ENCODE measurements around the gene NPM1. TPM values are rescaled to one million over a fixed set of nuclear protein-coding genes. Genes with fewer than 3 reads are reported as not detected.
A peak's percentile ranks its signal among the peaks of the same experiment; 100 is the strongest.
"Not testable (repeated sequence)": the region's sequence is repeated elsewhere in the genome, so short reads cannot be mapped to it uniquely, and the experiment has no call there.

Gene NPM1
- total RNA-seq, 2 donors from 2014 or later: 1,349 to 2,333 TPM

DNA sequence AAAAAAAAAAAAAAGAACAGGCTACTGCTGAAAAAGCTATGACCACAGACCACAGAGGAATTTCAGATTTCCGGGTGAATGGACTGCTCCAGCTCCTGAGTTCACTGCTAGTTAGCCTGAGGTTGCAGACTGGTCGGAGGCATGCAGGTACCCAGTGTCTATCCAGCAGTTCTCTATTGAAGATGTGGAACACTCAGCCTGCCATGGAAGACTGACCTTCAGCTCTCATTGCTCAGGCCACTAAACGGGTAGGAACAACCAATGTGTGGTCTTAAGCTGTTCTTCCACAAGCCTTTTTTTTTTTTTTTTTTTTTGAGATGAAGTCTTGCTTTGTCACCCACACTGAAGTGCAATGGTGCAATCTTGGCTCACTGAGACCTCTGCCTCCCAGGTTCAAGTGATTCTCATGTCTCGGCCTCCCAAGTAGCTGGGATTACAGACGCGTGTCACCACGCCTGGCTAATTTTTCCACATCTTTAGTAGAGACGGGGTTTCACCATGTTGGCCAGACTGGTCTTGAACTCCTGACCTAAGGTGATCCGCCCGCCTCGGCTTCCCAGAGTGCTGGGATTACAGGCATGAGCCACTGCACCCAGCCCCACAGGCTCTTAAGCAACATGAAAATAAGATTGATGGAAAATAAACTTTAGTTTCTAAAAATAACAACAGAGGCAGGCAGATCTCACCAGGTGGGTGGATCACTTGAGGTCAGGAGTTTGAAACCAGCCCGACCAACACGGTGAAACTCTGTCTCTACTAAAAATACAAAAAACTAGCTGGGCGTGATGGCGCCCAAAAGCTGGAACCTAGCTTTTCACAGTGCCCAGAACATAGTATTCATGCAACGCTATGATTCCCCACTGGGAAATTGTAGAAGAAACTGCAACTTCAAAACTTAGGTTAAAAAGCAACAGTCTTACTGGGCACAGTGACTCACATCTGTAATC, 20.0 kb upstream of the NPM1 start:
- H3K4me1 Mint-ChIP-seq (ENCODE audit: low read depth in 2 of 2): peaks cover 0 to 4% of the 10 kb centered on the region in 2 donors
- DNase-seq (ENCODE audit: low spot score) (no peak), ATAC-seq (peak in 1 of 2 donors; percentile 38)

GRCh38 chr5:171369056-171369455, 18.6 kb upstream of the NPM1 start:
- Mint-ChIP-seq H3K27ac (no peak overlapping the region), H3K36me3 (no peaks in the 10 kb centered on the region)

More for the DNA sequence above, 20.0 kb upstream of the NPM1 start:
- no peak overlapping the region for H3K4me3 Mint-ChIP-seq
- H3K27ac Mint-ChIP-seq: no peak overlapping the region
- no peaks in the 10 kb centered on the region for H3K9me3 Mint-ChIP-seq
- H3K27me3 Mint-ChIP-seq: peaks cover 17 to 22% of the 10 kb centered on the region in 2 donors
- no peaks in the 10 kb centered on the region for H3K36me3 Mint-ChIP-seq

DNA sequence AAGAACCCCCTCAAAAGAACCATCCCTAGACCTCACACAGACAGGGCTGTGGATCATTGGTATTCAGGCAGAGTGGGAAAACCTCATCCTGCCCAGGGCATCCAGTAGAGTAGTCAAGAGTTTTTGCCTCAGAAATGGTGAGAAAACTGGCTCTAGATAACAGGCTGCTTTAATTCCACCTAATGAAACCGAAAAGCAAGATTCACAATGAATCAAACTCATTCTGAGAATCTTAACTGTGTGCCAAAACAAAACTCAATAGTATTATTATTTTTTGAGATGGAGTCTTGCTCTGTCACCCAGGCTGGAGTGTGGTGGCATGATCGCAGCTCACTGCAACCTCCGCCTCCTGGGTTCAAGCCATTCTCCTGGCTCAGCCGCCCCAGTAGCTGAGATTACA, 17.8 kb upstream of the NPM1 start:
- DNase-seq (ENCODE audit: low spot score) (no peak), ATAC-seq (no peak)
- Mint-ChIP-seq H3K9me3 (no peaks in the 10 kb centered on the region), H3K4me3 (no peak overlapping the region), H3K27me3 (peaks cover 7 to 10% of the 10 kb centered on the region in 2 donors), H3K4me1 (ENCODE audit: low read depth in 2 of 2) (peaks cover 0 to 4% of the 10 kb centered on the region in 2 donors), H3K27ac (no peak overlapping the region), H3K36me3 (no peaks in the 10 kb centered on the region)

More at GRCh38 chr5:171369056-171369455, 18.6 kb upstream of the NPM1 start:
- Mint-ChIP-seq H3K4me1 (ENCODE audit: low read depth in 2 of 2) (peaks cover 0 to 4% of the 10 kb centered on the region in 2 donors), H3K27me3 (peaks cover 10 to 12% of the 10 kb centered on the region in 2 donors), H3K4me3 (no peak overlapping the region), H3K9me3 (no peaks in the 10 kb centered on the region)
- DNase-seq (ENCODE audit: low spot score) (no peak), ATAC-seq (no peak)

DNA sequence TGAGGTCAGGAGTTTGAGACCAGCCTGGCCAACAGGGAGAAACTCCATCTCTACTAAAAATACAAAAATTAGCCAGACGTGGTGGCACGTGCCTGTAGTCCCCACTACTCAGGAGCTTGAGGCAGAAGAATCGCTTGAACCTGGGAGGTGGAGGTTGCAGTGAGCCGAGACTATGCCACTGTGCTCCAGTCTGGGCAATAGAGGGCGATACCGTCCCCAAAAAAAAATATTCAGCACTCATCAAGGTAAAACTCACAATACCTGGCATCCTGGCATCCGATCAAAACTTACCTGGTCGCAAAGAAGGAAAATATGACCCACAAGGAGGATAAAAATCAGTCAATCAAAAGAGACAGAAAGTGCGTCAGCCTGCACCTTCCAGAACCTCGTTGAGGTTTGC, 16.8 kb upstream of the NPM1 start:
- not testable (repeated sequence) for H3K9me3 Mint-ChIP-seq; H3K4me1 Mint-ChIP-seq (ENCODE audit: low read depth in 2 of 2); ATAC-seq; H3K27ac Mint-ChIP-seq; H3K27me3 Mint-ChIP-seq; H3K4me3 Mint-ChIP-seq; DNase-seq (ENCODE audit: low spot score); H3K36me3 Mint-ChIP-seq

- ATAC-seq (no peak), DNase-seq (ENCODE audit: low spot score) (no peak)
- Mint-ChIP-seq H3K36me3 (no peaks in the 10 kb centered on the region), H3K27me3 (peaks cover 0 to 5% of the 10 kb centered on the region in 2 donors), H3K27ac (no peak overlapping the region), H3K4me1 (ENCODE audit: low read depth in 2 of 2) (peaks cover 0 to 4% of the 10 kb centered on the region in 2 donors), H3K4me3 (no peak overlapping the region), H3K9me3 (no peaks in the 10 kb centered on the region)
Observed at GRCh38 chr5:171371326-171371725, 16.3 kb upstream of the NPM1 start.

DNA sequence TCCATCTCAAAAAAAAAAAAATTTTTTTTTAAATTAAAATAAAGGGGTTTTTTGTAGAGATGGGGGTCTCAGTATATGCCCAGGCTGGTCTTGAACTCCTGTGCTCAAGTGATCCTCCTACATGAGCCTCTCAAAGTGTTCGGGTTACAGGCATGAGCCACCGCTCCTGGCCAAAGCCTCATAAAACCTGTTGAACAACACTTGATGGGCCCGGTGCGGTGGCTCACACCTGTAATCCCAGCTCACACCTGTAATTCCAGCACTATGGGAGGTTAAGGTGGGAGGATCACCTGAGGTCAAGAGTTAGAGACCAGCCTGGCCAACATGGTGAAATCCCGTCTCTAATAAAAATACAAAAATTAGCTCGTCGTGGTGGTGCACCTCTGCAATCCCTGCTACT, 7.7 kb upstream of the NPM1 start:
- Mint-ChIP-seq H3K27ac (no peak overlapping the region), H3K4me1 (ENCODE audit: low read depth in 2 of 2) (peaks cover 0 to 2% of the 10 kb centered on the region in 2 donors), H3K9me3 (no peaks in the 10 kb centered on the region), H3K27me3 (no peaks in the 10 kb centered on the region), H3K36me3 (no peaks in the 10 kb centered on the region), H3K4me3 (no peak overlapping the region)
- ATAC-seq: no peak
- DNase-seq (ENCODE audit: low spot score): no peak

GRCh38 chr5:171384416-171384815, 3.2 kb upstream of the NPM1 start:
- H3K27ac Mint-ChIP-seq; H3K36me3 Mint-ChIP-seq; H3K9me3 Mint-ChIP-seq; H3K27me3 Mint-ChIP-seq; DNase-seq (ENCODE audit: low spot score); H3K4me3 Mint-ChIP-seq; ATAC-seq: not testable (repeated sequence)
- H3K4me1 Mint-ChIP-seq (ENCODE audit: low read depth in 2 of 2): peaks cover 16 to 31% of the 10 kb centered on the region in 2 donors

- not testable (repeated sequence) for H3K4me3 Mint-ChIP-seq; DNase-seq (ENCODE audit: low spot score); H3K27me3 Mint-ChIP-seq; ATAC-seq; H3K9me3 Mint-ChIP-seq; H3K27ac Mint-ChIP-seq
- Mint-ChIP-seq H3K4me1 (ENCODE audit: low read depth in 2 of 2) (peaks cover 22 to 37% of the 10 kb centered on the region in 2 donors), H3K36me3 (peaks cover 15% of the 10 kb centered on the region)
Observed at GRCh38 chr5:171384999-171385398, 2.6 kb upstream of the NPM1 start.

DNA sequence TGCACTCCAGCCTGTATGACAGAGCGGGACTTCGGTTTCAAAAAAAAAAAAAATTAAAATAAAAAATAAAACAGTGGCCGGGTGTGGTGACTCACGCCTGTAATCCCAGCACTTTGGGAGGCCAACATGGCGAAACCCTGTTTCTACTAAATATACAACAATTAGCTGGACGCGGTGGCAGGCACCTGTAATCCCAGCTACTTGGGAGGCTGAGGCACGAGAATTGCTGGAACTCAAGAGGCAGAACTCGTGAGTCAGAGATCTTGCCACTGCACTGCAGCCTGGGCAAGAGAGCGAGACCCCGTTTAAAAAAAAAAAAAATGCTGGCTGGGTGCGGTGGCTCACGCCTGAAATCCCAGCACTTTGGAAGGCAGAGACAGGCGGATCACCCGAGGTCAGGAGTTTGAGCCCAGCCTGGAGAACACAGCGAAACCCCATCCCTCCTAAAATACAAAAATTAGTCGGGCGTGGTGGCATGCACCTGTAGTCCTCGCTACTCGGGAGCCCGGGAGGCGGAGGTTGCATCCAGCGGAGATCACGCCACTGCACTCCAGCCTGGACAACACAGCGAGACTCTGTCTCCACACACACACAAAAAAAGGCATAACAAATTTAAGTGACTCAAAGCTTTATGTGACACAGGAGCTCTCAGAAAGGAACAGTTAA, 1.5 kb upstream of the NPM1 start:
- peaks cover 25% of the 10 kb centered on the region for H3K36me3 Mint-ChIP-seq
- no peak overlapping the region for H3K27ac Mint-ChIP-seq
- H3K4me1 Mint-ChIP-seq (ENCODE audit: low read depth in 2 of 2): peaks cover 34 to 48% of the 10 kb centered on the region in 2 donors

GRCh38 chr5:171386861-171387344, 746 bp upstream of the NPM1 start:
- no peak for DNase-seq (ENCODE audit: low spot score)
- no peaks in the 10 kb centered on the region for H3K9me3 Mint-ChIP-seq
- peaks cover 38 to 52% of the 10 kb centered on the region in 2 donors for H3K4me1 Mint-ChIP-seq (ENCODE audit: low read depth in 2 of 2)
- ATAC-seq: no peak
- peak overlapping the region; percentile 86 for H3K4me3 Mint-ChIP-seq
- no peaks in the 10 kb centered on the region for H3K27me3 Mint-ChIP-seq
- peaks cover 29% of the 10 kb centered on the region for H3K36me3 Mint-ChIP-seq
- peak overlapping the region; percentile 89 to 96 for H3K27ac Mint-ChIP-seq

More for the DNA sequence above, 1.5 kb upstream of the NPM1 start:
- H3K4me3 Mint-ChIP-seq: peak overlapping the region; percentile 38
- ATAC-seq (no peak), DNase-seq (ENCODE audit: low spot score) (no peak)
- no peaks in the 10 kb centered on the region for H3K9me3 Mint-ChIP-seq
- no peaks in the 10 kb centered on the region for H3K27me3 Mint-ChIP-seq

DNA sequence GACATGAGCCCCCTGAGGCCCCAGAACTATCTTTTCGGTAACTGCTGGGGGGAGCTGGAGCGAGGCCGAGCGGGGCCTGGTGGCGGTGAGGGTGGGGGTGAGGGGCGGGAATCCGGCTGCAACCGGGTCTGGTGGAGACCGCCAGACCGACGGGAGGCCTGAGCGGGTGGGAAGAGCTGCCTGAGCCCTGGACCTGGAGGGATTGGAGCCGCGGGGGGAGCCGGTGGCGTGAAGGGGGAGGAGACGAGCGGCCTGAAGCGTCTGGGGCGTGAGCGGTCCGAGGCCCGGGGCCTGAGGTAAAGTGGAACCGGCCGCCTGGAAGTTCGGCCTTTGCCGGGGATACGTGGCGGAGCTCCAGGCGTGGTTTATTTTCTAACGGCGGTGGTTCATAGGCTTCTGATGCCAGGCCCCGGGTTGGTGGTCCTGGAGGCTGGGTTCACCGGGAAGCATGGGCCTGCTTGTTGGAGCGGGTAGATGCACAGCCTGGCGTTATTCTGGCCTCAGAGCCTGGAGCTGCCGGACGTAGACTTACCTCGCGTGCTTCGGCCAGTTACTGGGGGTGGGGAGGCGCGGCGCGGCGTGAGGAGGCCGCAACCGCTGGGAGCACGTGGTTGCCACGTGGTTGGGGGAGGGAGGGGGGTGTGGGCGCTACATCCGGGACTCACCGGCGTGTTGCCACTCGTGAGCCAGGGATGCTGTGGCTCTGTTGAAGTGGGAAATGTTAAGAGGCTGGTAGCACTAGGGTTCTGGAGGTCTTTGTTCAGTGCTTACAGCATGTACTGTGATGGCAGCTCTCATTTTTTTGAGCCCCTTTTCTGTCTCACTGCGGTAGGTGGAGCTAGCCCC, 544 bp downstream of the NPM1 start:
- peak; percentile 88 for DNase-seq (ENCODE audit: low spot score)
- H3K36me3 Mint-ChIP-seq: peaks cover 39% of the 10 kb centered on the region
- H3K4me1 Mint-ChIP-seq (ENCODE audit: low read depth in 2 of 2): peaks cover 46 to 61% of the 10 kb centered on the region in 2 donors
- peak overlapping the region; percentile 86 for H3K4me3 Mint-ChIP-seq
- no peaks in the 10 kb centered on the region for H3K9me3 Mint-ChIP-seq
- H3K27ac Mint-ChIP-seq: peak overlapping the region; percentile 89 to 96
- H3K27me3 Mint-ChIP-seq: no peaks in the 10 kb centered on the region
- peak; percentile 58 to 61 for ATAC-seq

DNA sequence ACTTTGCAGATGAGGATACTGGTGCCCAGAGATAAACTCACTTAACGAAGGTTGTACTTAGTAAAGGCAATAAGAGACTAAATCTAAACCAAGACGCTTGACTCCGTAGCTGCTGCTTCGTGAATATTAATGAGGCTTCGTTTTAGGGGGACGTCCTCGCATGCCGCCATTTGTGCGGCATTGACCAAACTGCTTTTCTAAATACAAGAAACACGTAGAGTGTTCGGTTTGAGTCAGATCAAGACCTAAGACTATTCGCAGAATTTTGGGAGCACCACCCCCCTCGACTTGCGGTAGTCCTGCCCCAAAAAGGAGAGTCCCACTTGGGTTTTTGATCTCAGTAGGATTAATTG, 1.1 kb downstream of the NPM1 start:
- DNase-seq (ENCODE audit: low spot score) (peak; percentile 65), ATAC-seq (no peak)
- Mint-ChIP-seq H3K9me3 (no peaks in the 10 kb centered on the region), H3K36me3 (peaks cover 45% of the 10 kb centered on the region), H3K27ac (peak overlapping the region; percentile 89 to 96), H3K27me3 (no peaks in the 10 kb centered on the region), H3K4me3 (peak overlapping the region; percentile 86), H3K4me1 (ENCODE audit: low read depth in 2 of 2) (peaks cover 49 to 66% of the 10 kb centered on the region in 2 donors)

Data from natural killer cell treated with Interleukin-12 subunit alpha and Interleukin-12 subunit beta and Interleukin-15 and Interleukin-18, amount 100 ng/mL, for 72 hours (primary cell).